A673 (cell line): ENCODE data around the gene ADPRH. TPM values are rescaled to one million over a fixed set of nuclear protein-coding genes. Genes with fewer than 3 reads are reported as not detected.
"Not testable (repeated sequence)": the region's sequence is repeated elsewhere in the genome, so short reads cannot be mapped to it uniquely, and the experiment has no call there.

Experiments used
- BruUV-seq: library from RNA; stranded (reverse); fragments of 400-500 nt; replicated peaks from 2 replicates; lab custom pipeline; 2021; lab: Mats Ljungman, UMichigan
- CTCF ChIA-PET: fragments of 300-600 bp; sonication (Branson Sonifier 250); formaldehyde crosslinking; loops from one replicate; lab custom pipeline; 2022; ENCODE audit warnings: antibody characterized with exemption; lab: Charles Lee
- POLR2A ChIA-PET: fragments of 300-600 bp; sonication (Branson Sonifier 250); formaldehyde crosslinking; loops from one replicate; lab custom pipeline; 2022; ENCODE audit warnings: antibody characterized with exemption; ENCODE audit not compliant: low non-redundant PET; lab: Charles Lee
- DNase-seq: peaks from one replicate; pipeline ENCODE4 v3.0.0-alpha.2; 2015; ENCODE audit warnings: low spot score
- H3K27ac ChIP-seq: fragments of 200-600 bp; sonication (generic); 2 replicates; pipeline ENCODE4 v1.5.1; 2016; ENCODE audit warnings: mixed run types, low read depth, mild to moderate bottlenecking, mixed read lengths, antibody characterized with exemption, low read length; ENCODE audit not compliant: poor library complexity, severe bottlenecking
- H3K27me3 ChIP-seq: fragments of 200-600 bp; sonication (generic); replicated peaks from 2 replicates; pipeline ENCODE4 v1.6.1; 2017; ENCODE audit warnings: mixed run types, low read depth, mild to moderate bottlenecking, mixed read lengths, antibody characterized with exemption, low read length; ENCODE audit not compliant: insufficient read depth, poor library complexity
- H3K36me3 ChIP-seq: fragments of 200-600 bp; sonication (generic); 2 replicates; pipeline ENCODE4 v1.6.1; 2016; ENCODE audit warnings: mixed run types, mild to moderate bottlenecking, mixed read lengths, antibody characterized with exemption, low read length; ENCODE audit not compliant: insufficient read depth, poor library complexity, severe bottlenecking
- H3K4me1 ChIP-seq: fragments of 200-600 bp; sonication (generic); 2 replicates; pipeline ENCODE4 v1.6.1; 2017; ENCODE audit warnings: mixed run types, mild to moderate bottlenecking, mixed read lengths, antibody characterized with exemption, low read length; ENCODE audit not compliant: insufficient read depth, poor library complexity, severe bottlenecking
- H3K4me3 ChIP-seq: fragments of 200-600 bp; sonication (generic); 2 replicates; pipeline ENCODE4 v1.5.1; 2016; ENCODE audit warnings: low read depth, mixed run types, mild to moderate bottlenecking, mixed read lengths, low read length; ENCODE audit not compliant: poor library complexity, severe bottlenecking
- H3K9me3 ChIP-seq: fragments of 200-600 bp; sonication (generic); 2 replicates; pipeline ENCODE4 v1.6.1; 2016; ENCODE audit warnings: mixed run types, low read depth, mild to moderate bottlenecking, mixed read lengths, antibody characterized with exemption, low read length; ENCODE audit not compliant: poor library complexity, severe bottlenecking
- EZH2 ChIP-seq: fragments of 200-600 bp; sonication (generic); IDR thresholded peaks from 2 replicates; pipeline ENCODE4 v1.6.1; 2017; ENCODE audit warnings: borderline replicate concordance, low read depth, mild to moderate bottlenecking, mixed read lengths, antibody characterized with exemption, low read length; ENCODE audit not compliant: poor library complexity, severe bottlenecking
- intact Hi-C: fragments of 100-400 bp; cut with micrococcal nuclease; formaldehyde crosslinking; loops from one replicate; pipeline ENCODE4 v1.10.0; 2022; ENCODE audit not compliant: unreplicated experiment
- total RNA-seq: library from RNA; stranded (reverse); gene quantifications from 2 replicates; pipeline ENCODE4 v1.2.3, GENCODE V29; 2021
- TF ChIP-seq, protein P1 (sequence below): fragments of 300-800, 200-600 bp; sonication (generic); conservative IDR thresholded peaks from 2 replicates; pipeline ENCODE4 v1.5.1; 2017; ENCODE audit warnings: low read depth, mild to moderate bottlenecking, antibody characterized with exemption, low read length, moderate library complexity, mixed read lengths

Gene ADPRH
- total RNA-seq, 1 experiment from 2014 or later: 0.37 TPM

GRCh38 chr3:119592861-119593260 lies 13.6 kb downstream of the ADPRH start:
- H3K27me3 ChIP-seq: no peaks in the 10 kb centered on the region
- H3K4me1 ChIP-seq: no peaks in the 10 kb centered on the region
- H3K9me3 ChIP-seq: no peaks in the 10 kb centered on the region
- intact Hi-C loops: no loop called here
- DNase-seq: no peak
- no peak for TF ChIP-seq EZH2
- TF ChIP-seq, protein P1, sequence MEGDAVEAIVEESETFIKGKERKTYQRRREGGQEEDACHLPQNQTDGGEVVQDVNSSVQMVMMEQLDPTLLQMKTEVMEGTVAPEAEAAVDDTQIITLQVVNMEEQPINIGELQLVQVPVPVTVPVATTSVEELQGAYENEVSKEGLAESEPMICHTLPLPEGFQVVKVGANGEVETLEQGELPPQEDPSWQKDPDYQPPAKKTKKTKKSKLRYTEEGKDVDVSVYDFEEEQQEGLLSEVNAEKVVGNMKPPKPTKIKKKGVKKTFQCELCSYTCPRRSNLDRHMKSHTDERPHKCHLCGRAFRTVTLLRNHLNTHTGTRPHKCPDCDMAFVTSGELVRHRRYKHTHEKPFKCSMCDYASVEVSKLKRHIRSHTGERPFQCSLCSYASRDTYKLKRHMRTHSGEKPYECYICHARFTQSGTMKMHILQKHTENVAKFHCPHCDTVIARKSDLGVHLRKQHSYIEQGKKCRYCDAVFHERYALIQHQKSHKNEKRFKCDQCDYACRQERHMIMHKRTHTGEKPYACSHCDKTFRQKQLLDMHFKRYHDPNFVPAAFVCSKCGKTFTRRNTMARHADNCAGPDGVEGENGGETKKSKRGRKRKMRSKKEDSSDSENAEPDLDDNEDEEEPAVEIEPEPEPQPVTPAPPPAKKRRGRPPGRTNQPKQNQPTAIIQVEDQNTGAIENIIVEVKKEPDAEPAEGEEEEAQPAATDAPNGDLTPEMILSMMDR: no peak
- CTCF ChIA-PET: no interaction called here
- no peak overlapping the region for H3K27ac ChIP-seq
- POLR2A ChIA-PET: no interaction called here
- BruUV-seq: no TSS peak
- no peak overlapping the region for H3K4me3 ChIP-seq
- no peaks in the 10 kb centered on the region for H3K36me3 ChIP-seq

DNA sequence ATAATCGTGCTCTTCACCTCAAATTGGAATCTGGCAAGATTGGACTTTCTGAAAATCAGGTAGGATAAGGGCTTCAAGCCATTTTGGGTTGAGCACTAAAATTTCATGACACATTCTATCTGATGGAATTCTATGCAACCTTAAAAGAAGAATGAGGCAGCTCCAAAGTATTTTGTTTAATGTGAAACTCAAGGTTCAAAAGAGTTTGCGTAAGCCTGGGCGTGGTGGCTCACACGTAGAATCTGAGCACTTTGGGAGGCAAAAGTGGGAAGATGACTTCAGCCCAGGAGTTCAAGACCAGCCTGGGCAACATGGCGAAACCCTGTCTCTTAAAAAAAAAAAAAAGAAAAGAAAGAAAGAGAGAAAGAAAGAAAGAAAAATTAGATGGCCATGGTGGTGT lies 14.8 kb downstream of the ADPRH start:
- TF ChIP-seq EZH2: no peak
- TF ChIP-seq, protein P1: no peak
- Histone ChIP-seq H3K4me3 (no peak overlapping the region), H3K4me1 (no peaks in the 10 kb centered on the region), H3K27me3 (no peaks in the 10 kb centered on the region), H3K36me3 (no peaks in the 10 kb centered on the region), H3K27ac (no peak overlapping the region), H3K9me3 (no peaks in the 10 kb centered on the region)
- DNase-seq: no peak
- no TSS peak for BruUV-seq
- intact Hi-C loops: no loop called here
- POLR2A ChIA-PET: no interaction called here
- CTCF ChIA-PET: no interaction called here

GRCh38 chr3:119594929-119595328 lies 15.6 kb downstream of the ADPRH start:
- BruUV-seq, H3K27me3 ChIP-seq, CTCF ChIA-PET, H3K4me3 ChIP-seq, H3K36me3 ChIP-seq, DNase-seq, POLR2A ChIA-PET, H3K9me3 ChIP-seq, H3K27ac ChIP-seq, intact Hi-C loops, H3K4me1 ChIP-seq: not testable (repeated sequence)

DNA sequence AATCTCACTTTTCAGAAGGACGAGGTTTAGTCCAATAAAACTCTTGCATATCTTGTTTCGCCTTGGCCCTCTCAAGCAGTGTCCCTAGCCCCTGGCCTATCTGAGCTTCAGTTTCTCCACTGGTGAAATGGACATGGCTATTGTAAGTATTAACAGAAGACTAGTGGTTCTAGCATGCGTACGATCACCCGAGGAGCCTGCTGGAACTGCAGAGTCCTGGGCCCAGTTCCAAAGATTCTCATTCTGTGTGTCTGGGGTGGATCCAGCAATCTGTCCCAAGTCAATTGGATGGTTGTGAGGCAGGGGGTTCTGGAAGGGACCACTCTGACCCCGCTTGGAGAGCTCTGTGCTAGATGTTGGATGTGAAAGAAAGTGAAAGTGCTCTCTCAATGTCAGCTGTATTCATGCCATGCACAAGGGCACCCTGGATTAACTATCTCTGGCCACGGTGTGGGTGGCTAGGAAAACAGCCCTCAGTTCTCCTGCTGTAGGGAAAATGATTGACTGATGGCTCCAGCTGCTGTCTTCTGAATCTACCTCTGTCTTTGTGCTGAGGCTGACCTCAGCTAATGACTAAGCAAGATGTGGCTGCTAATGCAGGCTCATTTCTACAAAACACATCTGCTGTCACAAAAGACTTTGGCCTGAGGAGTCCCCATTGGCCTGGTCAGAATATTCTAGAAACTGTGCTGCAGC lies 16.5 kb downstream of the ADPRH start:
- intact Hi-C loops: no loop called here
- Histone ChIP-seq H3K27ac (no peak overlapping the region), H3K9me3 (no peaks in the 10 kb centered on the region), H3K4me1 (no peaks in the 10 kb centered on the region), H3K27me3 (no peaks in the 10 kb centered on the region), H3K4me3 (no peak overlapping the region), H3K36me3 (no peaks in the 10 kb centered on the region)
- TF ChIP-seq, protein P1: no peak
- no peak for TF ChIP-seq EZH2
- DNase-seq: no peak
- ChIA-PET CTCF (interaction anchor here (0.6 kb wide), 1 partner anchor 34 kb away, joined by 4 read pairs; no protein-coding TSS in a partner anchor), POLR2A (no interaction called here)
- no TSS peak for BruUV-seq
